ENCODE data around the gene CTSW. TPM values are rescaled to one million over a fixed set of nuclear protein-coding genes. Genes with fewer than 3 reads are reported as not detected.
"Not testable (repeated sequence)": the region's sequence is repeated elsewhere in the genome, so short reads cannot be mapped to it uniquely, and the experiment has no call there.

CTSW gene
- total and polyA plus RNA-seq, 4 donors = 2.9 to 8.7 (median 3.8) TPM

DNA sequence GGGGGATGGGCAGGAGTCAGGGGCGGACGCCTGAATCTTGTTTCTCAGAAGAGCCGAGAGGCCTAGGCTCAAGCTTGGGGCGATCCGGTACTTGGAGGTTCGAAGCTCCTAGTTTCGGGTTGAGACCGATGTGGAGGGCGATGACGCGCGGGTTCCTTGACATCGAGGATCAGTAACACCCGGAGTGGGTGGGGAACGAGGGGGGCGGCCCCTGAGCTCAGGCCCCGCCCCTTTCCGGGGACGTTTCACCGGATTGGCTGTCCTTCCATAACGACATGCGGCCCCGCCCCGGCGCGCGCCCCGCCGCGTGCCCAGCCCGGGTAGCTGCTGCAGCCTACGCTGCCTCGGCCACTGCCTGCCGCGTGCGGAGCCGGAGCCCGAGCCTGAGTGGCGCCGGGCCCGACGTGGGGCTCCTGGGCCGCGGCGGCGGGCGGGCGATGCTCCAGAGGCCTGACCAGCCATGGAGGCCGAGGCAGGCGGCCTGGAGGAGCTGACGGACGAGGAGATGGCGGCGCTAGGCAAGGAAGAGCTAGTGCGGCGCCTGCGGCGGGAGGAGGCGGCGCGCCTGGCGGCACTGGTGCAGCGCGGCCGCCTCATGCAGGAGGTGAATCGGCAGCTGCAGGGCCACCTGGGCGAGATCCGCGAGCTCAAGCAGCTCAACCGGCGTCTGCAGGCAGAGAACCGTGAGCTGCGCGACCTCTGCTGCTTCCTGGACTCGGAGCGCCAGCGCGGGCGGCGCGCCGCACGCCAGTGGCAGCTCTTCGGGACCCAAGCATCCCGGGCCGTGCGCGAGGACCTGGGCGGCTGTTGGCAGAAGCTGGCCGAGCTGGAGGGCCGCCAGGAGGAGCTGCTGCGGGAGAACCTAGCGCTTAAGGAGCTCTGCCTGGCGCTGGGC lies 10.9 kb downstream of the CTSW start, which contains the start of gene CCDC85B:
Gene CCDC85B (plus strand): TSS at position 350 of the 895 bp plus-strand sequence. CDS start 111 bp downstream, at position 461.
- H3K4me3 ChIP-seq = peak within 1 kb of the TSS; percentile 64
- DNase-seq (peak; percentile 97 to 98 (median 98)), ATAC-seq (ENCODE audit: insufficient read depth, low FRiP score) (peak; percentile 88)
- no peaks in the 10 kb centered on the region for H3K27me3 ChIP-seq (ENCODE audit: control insufficient read depth in 3 of 3, insufficient read depth in 3 of 3, low read length in 2 of 3)
- H3K36me3 ChIP-seq (ENCODE audit: control insufficient read depth in 4 of 4, insufficient read depth in 4 of 4, low read length in 4 of 4) = peaks cover 0 to 9% (median 3%) of the 10 kb centered on the region in 4 donors
- peak within 1 kb of the TSS in 1 of 2 donors; percentile 94 for H3K9ac ChIP-seq (ENCODE audit: insufficient read depth in 1 of 2, low read length in 2 of 2)
- WGBS, 2 donors = 0 to 1% methylated on average over 64 to 94 of the region's 94 CpGs
- no peaks in the 10 kb centered on the region for H3K9me3 ChIP-seq (ENCODE audit: control insufficient read depth in 4 of 4, insufficient read depth in 3 of 4, low read length in 3 of 4)
- TF ChIP-seq, protein P1, sequence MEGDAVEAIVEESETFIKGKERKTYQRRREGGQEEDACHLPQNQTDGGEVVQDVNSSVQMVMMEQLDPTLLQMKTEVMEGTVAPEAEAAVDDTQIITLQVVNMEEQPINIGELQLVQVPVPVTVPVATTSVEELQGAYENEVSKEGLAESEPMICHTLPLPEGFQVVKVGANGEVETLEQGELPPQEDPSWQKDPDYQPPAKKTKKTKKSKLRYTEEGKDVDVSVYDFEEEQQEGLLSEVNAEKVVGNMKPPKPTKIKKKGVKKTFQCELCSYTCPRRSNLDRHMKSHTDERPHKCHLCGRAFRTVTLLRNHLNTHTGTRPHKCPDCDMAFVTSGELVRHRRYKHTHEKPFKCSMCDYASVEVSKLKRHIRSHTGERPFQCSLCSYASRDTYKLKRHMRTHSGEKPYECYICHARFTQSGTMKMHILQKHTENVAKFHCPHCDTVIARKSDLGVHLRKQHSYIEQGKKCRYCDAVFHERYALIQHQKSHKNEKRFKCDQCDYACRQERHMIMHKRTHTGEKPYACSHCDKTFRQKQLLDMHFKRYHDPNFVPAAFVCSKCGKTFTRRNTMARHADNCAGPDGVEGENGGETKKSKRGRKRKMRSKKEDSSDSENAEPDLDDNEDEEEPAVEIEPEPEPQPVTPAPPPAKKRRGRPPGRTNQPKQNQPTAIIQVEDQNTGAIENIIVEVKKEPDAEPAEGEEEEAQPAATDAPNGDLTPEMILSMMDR (IDR thresholded peaks at IDR 0.05; ENCODE audit: control extremely low read depth, extremely low read depth) = no peak
- peaks cover 5 to 54% (median 13%) of the 10 kb centered on the region in 5 donors for H3K4me1 ChIP-seq (ENCODE audit: control insufficient read depth in 5 of 5, insufficient read depth in 5 of 5, low read length in 5 of 5)
- peak within 1 kb of the TSS; percentile 93 to 98 for H3K27ac ChIP-seq (ENCODE audit: low read depth in 1 of 2, low read length in 1 of 2)

- H3K4me3 ChIP-seq = peak overlapping the region; percentile 64
- peaks cover 5 to 54% (median 13%) of the 10 kb centered on the region in 5 donors for H3K4me1 ChIP-seq (ENCODE audit: control insufficient read depth in 5 of 5, insufficient read depth in 5 of 5, low read length in 5 of 5)
- H3K9ac ChIP-seq (ENCODE audit: insufficient read depth in 1 of 2, low read length in 2 of 2) = peak overlapping the region in 1 of 2 donors; percentile 17
- TF ChIP-seq, protein P1 (IDR thresholded peaks at IDR 0.05; ENCODE audit: control extremely low read depth, extremely low read depth) = peak; percentile 13
- ATAC-seq (ENCODE audit: insufficient read depth, low FRiP score) (no peak), DNase-seq (peak in 2 of 3 donors; percentile 28 to 55)
- peak overlapping the region; percentile 93 to 98 for H3K27ac ChIP-seq (ENCODE audit: low read depth in 1 of 2, low read length in 1 of 2)
- H3K9me3 ChIP-seq (ENCODE audit: control insufficient read depth in 4 of 4, insufficient read depth in 3 of 4, low read length in 3 of 4) = no peaks in the 10 kb centered on the region
- 2 to 6% methylated on average over 52 to 57 of the region's 57 CpGs for WGBS, 2 donors
- H3K27me3 ChIP-seq (ENCODE audit: control insufficient read depth in 3 of 3, insufficient read depth in 3 of 3, low read length in 2 of 3) = peaks cover 0 to 6% (median 4%) of the 10 kb centered on the region in 3 donors
- peaks cover 0 to 4% (median 1%) of the 10 kb centered on the region in 4 donors for H3K36me3 ChIP-seq (ENCODE audit: control insufficient read depth in 4 of 4, insufficient read depth in 4 of 4, low read length in 4 of 4)
Observed at GRCh38 chr11:65891219-65892136, 11.8 kb downstream of the CTSW start.

- H3K36me3 ChIP-seq (ENCODE audit: control insufficient read depth in 4 of 4, insufficient read depth in 4 of 4, low read length in 4 of 4); DNase-seq; ATAC-seq (ENCODE audit: insufficient read depth, low FRiP score); H3K9me3 ChIP-seq (ENCODE audit: control insufficient read depth in 4 of 4, insufficient read depth in 3 of 4, low read length in 3 of 4): not testable (repeated sequence)
- H3K4me3 ChIP-seq = peak overlapping the region; percentile 64
- 53 to 62% methylated on average over 5 of the region's 5 CpGs for whole genome bisulfite sequencing, 2 donors
- H3K9ac ChIP-seq (ENCODE audit: insufficient read depth in 1 of 2, low read length in 2 of 2) = peak overlapping the region in 1 of 2 donors; percentile 17
- peak overlapping the region; percentile 93 to 98 for H3K27ac ChIP-seq (ENCODE audit: low read depth in 1 of 2, low read length in 1 of 2)
- peaks cover 5 to 54% (median 11%) of the 10 kb centered on the region in 5 donors for H3K4me1 ChIP-seq (ENCODE audit: control insufficient read depth in 5 of 5, insufficient read depth in 5 of 5, low read length in 5 of 5)
- peaks cover 0 to 11% (median 6%) of the 10 kb centered on the region in 3 donors for H3K27me3 ChIP-seq (ENCODE audit: control insufficient read depth in 3 of 3, insufficient read depth in 3 of 3, low read length in 2 of 3)
Observed at GRCh38 chr11:65892137-65892540, 12.5 kb downstream of the CTSW start.
